GM21529 (cell line): Measurements from ENCODE around the gene PCDHGB5.

Experiments
- ATAC-seq: cut with Tn5 transposase; IDR thresholded peaks from one replicate; pipeline ENCODE4 v1.9.1; 2021; ENCODE audit not compliant: unreplicated experiment

Gene PCDHGB5

GRCh38 chr5:141439411-141440141, 41.8 kb downstream of the PCDHGB5 start:
- ATAC-seq = no peak

- no peak for ATAC-seq
Observed at GRCh38 chr5:141440341-141440740, 42.6 kb downstream of the PCDHGB5 start.

GRCh38 chr5:141441571-141442170, 43.9 kb downstream of the PCDHGB5 start:
- no peak for ATAC-seq
